Osteoblast (primary cell): Measurements from ENCODE around the gene GPRC5D. TPM values are rescaled to one million over a fixed set of nuclear protein-coding genes. Genes with fewer than 3 reads are reported as not detected.
A peak's percentile ranks its signal among the peaks of the same experiment; 100 is the strongest.

Source experiments
- DNase-seq: peaks from one replicate; pipeline ENCODE4 v3.0.0; 2011; ENCODE audit warnings: low spot score, mixed read lengths; ENCODE audit not compliant: insufficient read length; ENCODE audit errors: missing footprints
- H2AFZ ChIP-seq: 2 replicates; pipeline ENCODE4 v1.6.0; 2011; ENCODE audit warnings: mild to moderate bottlenecking, low read length
- H3K27ac ChIP-seq: 2 replicates; pipeline ENCODE4 v1.5.1; 2011; ENCODE audit warnings: mild to moderate bottlenecking, low read depth, low read length, moderate library complexity
- H3K27me3 ChIP-seq: 2 replicates; pipeline ENCODE4 v1.6.0; 2012; ENCODE audit warnings: mild to moderate bottlenecking, control low read depth, inconsistent platforms, low read length, moderate library complexity; ENCODE audit not compliant: insufficient read depth
- H3K36me3 ChIP-seq: 2 replicates; pipeline ENCODE4 v1.5.1; 2011; ENCODE audit warnings: mild to moderate bottlenecking, low read length, control low read depth, moderate library complexity; ENCODE audit not compliant: insufficient read depth
- H3K4me1 ChIP-seq: 2 replicates; pipeline ENCODE4 v1.5.1; 2011; ENCODE audit warnings: mild to moderate bottlenecking, low read length, control low read depth, moderate library complexity; ENCODE audit not compliant: insufficient read depth
- H3K4me2 ChIP-seq: 2 replicates; pipeline ENCODE4 v1.6.0; 2011; ENCODE audit warnings: mild to moderate bottlenecking, low read length; ENCODE audit not compliant: insufficient read depth
- H3K4me3 ChIP-seq: fragments of 200-600 bp; sonication (generic); 3 replicates; pipeline ENCODE4 v1.5.1; 2012; ENCODE audit warnings: mild to moderate bottlenecking, low read length, inconsistent platforms; ENCODE audit not compliant: insufficient read depth
- H3K79me2 ChIP-seq: 2 replicates; pipeline ENCODE4 v1.6.0; 2012; ENCODE audit warnings: mild to moderate bottlenecking, low read length, control low read depth, inconsistent platforms; ENCODE audit not compliant: insufficient read depth
- H3K9me3 ChIP-seq: 2 replicates; pipeline ENCODE4 v1.5.1; 2011; ENCODE audit warnings: low read depth, low read length, control low read depth
- H4K20me1 ChIP-seq: 2 replicates; pipeline ENCODE4 v1.6.0; 2012; ENCODE audit warnings: mild to moderate bottlenecking, low read length, control low read depth; ENCODE audit not compliant: insufficient read depth
- total RNA-seq: library from RNA; depleted of rRNA; stranded (reverse); fragments of >200 nt; gene quantifications from 2 replicates; pipeline ENCODE4 v1.2.3, GENCODE V29; 2012
- TF ChIP-seq, protein P1 (sequence below): IDR thresholded peaks from 2 replicates; pipeline ENCODE4 v1.5.1; 2011; ENCODE audit warnings: mild to moderate bottlenecking, low read depth, low read length, moderate library complexity; ENCODE audit errors: extremely low read depth

GPRC5D gene
- total RNA-seq, 1 donor, result not detected

DNA sequence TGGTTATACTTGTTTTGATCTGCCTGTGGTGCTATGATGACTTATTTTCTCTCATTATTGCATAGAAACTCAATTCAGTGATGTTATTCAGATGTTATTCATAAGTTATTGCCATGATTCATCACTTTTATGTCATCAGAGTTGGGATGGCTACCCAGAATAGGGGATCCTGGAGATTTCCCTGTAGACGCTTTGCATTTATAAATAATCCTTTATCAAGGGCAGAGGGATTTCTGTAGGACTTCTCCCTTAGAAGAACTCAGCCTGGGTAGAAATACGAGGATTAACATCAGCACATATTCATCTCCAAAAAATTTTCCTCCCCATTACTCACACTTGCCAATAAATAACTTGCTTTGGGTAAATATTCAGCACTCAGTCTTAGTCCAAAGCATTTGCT is 55.7 kb downstream of the GPRC5D start:
- Histone ChIP-seq H3K79me2 (peaks cover 19% of the 10 kb centered on the region), H3K9me3 (no peaks in the 10 kb centered on the region), H3K4me2 (no peak overlapping the region), H3K27ac (peak overlapping the region; percentile 67), H3K4me1 (peaks cover 43% of the 10 kb centered on the region), H4K20me1 (no peaks in the 10 kb centered on the region), H3K27me3 (no peaks in the 10 kb centered on the region), H3K36me3 (no peaks in the 10 kb centered on the region), H2AFZ (no peak overlapping the region), H3K4me3 (no peak overlapping the region)
- TF ChIP-seq, protein P1, sequence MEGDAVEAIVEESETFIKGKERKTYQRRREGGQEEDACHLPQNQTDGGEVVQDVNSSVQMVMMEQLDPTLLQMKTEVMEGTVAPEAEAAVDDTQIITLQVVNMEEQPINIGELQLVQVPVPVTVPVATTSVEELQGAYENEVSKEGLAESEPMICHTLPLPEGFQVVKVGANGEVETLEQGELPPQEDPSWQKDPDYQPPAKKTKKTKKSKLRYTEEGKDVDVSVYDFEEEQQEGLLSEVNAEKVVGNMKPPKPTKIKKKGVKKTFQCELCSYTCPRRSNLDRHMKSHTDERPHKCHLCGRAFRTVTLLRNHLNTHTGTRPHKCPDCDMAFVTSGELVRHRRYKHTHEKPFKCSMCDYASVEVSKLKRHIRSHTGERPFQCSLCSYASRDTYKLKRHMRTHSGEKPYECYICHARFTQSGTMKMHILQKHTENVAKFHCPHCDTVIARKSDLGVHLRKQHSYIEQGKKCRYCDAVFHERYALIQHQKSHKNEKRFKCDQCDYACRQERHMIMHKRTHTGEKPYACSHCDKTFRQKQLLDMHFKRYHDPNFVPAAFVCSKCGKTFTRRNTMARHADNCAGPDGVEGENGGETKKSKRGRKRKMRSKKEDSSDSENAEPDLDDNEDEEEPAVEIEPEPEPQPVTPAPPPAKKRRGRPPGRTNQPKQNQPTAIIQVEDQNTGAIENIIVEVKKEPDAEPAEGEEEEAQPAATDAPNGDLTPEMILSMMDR, result no peak
- DNase-seq, result peak; percentile 84

DNA sequence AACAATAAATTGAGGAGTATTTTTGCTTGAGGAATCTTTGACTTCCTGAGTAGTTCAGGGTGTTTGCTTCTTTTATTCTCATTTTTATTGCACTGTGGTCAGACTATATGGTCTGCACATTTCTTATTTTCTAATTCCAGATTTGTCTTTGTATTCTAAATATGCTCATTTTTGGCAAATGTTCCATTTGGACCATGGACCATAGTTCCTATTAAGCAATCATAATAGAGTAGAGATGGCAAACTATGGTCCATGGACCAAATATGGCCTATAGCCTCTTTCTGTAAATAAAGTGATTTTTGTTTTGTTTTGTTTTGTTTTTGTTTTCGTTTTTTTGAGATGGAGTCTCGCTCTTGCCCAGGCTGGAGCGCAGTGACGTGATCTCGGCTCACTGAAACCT is 58.5 kb downstream of the GPRC5D start:
- no peak for DNase-seq
- Histone ChIP-seq H3K36me3 (no peaks in the 10 kb centered on the region), H3K9me3 (no peaks in the 10 kb centered on the region), H3K4me2 (no peak overlapping the region), H3K4me1 (peaks cover 34% of the 10 kb centered on the region), H2AFZ (no peak overlapping the region), H4K20me1 (no peaks in the 10 kb centered on the region), H3K27ac (no peak overlapping the region), H3K4me3 (no peak overlapping the region), H3K27me3 (no peaks in the 10 kb centered on the region), H3K79me2 (peaks cover 19% of the 10 kb centered on the region)
- TF ChIP-seq, protein P1, result no peak

DNA sequence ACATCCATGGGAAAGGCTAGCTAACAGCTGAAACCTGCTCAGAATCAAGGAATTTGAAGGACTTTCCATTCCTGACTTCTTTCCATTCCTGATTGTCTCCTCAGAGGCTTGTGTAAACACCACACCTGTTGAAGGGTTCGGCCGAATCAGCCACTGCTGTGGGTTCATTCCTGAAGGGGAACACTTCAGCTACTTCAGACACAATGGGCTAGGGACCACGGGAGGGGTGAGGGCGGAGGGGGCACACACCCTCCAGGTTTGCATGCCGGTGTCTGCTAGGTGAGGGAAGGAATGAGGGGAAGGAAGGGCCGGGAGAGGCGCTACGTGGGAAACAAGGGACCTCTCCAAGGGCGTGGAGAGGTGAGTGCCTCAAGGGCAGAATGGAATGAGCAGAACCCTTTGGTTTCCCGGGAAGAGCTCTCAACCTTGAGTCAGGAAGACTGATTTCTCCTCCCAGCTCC is 59.3 kb downstream of the GPRC5D start:
- Histone ChIP-seq H2AFZ (no peak overlapping the region), H3K9me3 (no peaks in the 10 kb centered on the region), H3K4me1 (peaks cover 34% of the 10 kb centered on the region), H3K4me3 (peak overlapping the region; percentile 80), H3K79me2 (peaks cover 16% of the 10 kb centered on the region), H4K20me1 (no peaks in the 10 kb centered on the region), H3K4me2 (peak overlapping the region; percentile 96), H3K27ac (no peak overlapping the region), H3K27me3 (no peaks in the 10 kb centered on the region), H3K36me3 (no peaks in the 10 kb centered on the region)
- TF ChIP-seq, protein P1, result no peak
- no peak for DNase-seq

DNA sequence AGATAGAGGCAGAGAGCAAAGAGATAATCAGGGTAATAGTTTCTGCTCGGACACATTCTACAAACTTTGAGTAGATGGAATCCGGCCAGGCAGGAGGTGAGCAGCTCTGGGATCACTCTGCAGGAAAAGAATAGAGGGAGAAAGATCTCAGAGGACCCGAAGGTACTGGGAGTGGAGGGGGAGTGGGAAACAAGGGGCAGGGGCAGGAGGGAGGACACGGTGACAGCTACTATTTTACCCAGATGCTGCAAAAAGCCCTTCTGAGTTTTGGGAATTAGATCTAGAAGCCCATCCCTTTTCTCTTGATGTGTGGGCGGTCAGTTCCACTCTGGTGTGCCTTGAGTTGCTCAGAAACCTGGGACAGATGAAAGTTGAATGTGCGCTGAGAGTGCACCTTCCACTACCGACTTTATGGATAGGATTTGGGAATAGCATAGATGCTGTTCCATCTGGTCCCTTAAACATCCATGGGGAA is 60.1 kb downstream of the GPRC5D start:
- Histone ChIP-seq H3K27me3 (no peaks in the 10 kb centered on the region), H2AFZ (no peak overlapping the region), H3K36me3 (no peaks in the 10 kb centered on the region), H3K79me2 (peaks cover 16% of the 10 kb centered on the region), H3K4me3 (peak overlapping the region; percentile 80), H3K4me2 (peak overlapping the region; percentile 96), H4K20me1 (no peaks in the 10 kb centered on the region), H3K4me1 (peaks cover 34% of the 10 kb centered on the region), H3K9me3 (no peaks in the 10 kb centered on the region), H3K27ac (peak overlapping the region; percentile 99)
- TF ChIP-seq, protein P1, result no peak
- DNase-seq, result no peak
